Cardiac muscle cell (in vitro differentiated cells and primary cell): Measurements from ENCODE around the gene MMUT. TPM values are rescaled to one million over a fixed set of nuclear protein-coding genes. Genes with fewer than 3 reads are reported as not detected.

Source experiments
- DNase-seq, 2 donors: peaks; one replicate each; pipeline versions ENCODE4 v3.0.0 to v3.0.0-alpha.2; 2010 to 2017; ENCODE audit warnings: low read depth in 1 of 2, low spot score in 1 of 2
- H3K27ac ChIP-seq: fragments of 200-600 bp; sonication (generic); 2 replicates; pipeline ENCODE4 v1.5.1; 2016
- H3K27me3 ChIP-seq: fragments of 200-600 bp; sonication (generic); 2 replicates; pipeline ENCODE4 v1.6.0; 2016; ENCODE audit warnings: control low read depth
- H3K36me3 ChIP-seq: fragments of 200-600 bp; sonication (generic); 2 replicates; pipeline ENCODE4 v1.5.1; 2016; ENCODE audit warnings: control low read depth
- H3K4me1 ChIP-seq: fragments of 200-600 bp; sonication (generic); 2 replicates; pipeline ENCODE4 v1.8.1; 2017; ENCODE audit warnings: low read depth, mild to moderate bottlenecking, mixed run types
- H3K4me3 ChIP-seq: fragments of 200-600 bp; sonication (generic); 2 replicates; pipeline ENCODE4 v1.5.1; 2016; ENCODE audit warnings: mild to moderate bottlenecking
- H3K9me3 ChIP-seq: fragments of 200-600 bp; sonication (generic); 2 replicates; pipeline ENCODE4 v1.5.1; 2017; ENCODE audit warnings: low read depth, mild to moderate bottlenecking, control low read depth
- polyA plus RNA-seq: library from polyadenylated mRNA; unstranded; fragments of >200 nt; fragmentation: Nextera tagmentation; extraction: Ambion mirVana; gene quantifications from 2 replicates; pipeline ENCODE4 v1.2.1, GENCODE V29; 2016
- total RNA-seq: library from RNA; depleted of rRNA; stranded (reverse); fragments of >200 nt; gene quantifications from 2 replicates; pipeline ENCODE4 v1.2.3, GENCODE V29; 2016
- TF ChIP-seq, protein P1 (sequence below): IDR thresholded peaks from 2 replicates; pipeline ENCODE4 v1.5.1; 2012; ENCODE audit warnings: low read depth, mild to moderate bottlenecking, low read length

Gene MMUT
- total and polyA plus RNA-seq, 2 experiments from 2014 or later, result 12.5 to 31.7 TPM

DNA sequence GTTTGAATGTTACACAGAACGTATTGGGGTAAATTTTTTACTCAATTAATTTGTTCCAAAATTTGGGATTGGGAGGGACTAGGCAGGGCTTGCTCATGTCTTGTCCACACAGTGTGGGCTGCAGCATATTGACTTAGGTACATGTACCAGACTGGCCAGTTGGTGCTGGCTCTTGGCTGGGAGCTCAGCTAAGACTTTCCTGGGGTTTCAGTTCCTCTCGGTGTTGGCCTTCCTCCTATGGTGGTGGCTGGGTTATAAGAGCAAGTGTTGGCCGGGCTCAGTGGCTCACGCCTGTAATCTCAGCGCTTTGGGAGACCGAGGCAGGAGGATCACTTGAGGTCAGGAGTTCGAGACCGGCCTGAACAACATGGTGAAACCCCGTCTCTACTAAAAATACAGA is 5.0 kb upstream of the MMUT start:
- Histone ChIP-seq H3K4me3 (no peak overlapping the region), H3K4me1 (peaks cover 7% of the 10 kb centered on the region), H3K36me3 (peaks cover 3% of the 10 kb centered on the region), H3K9me3 (no peaks in the 10 kb centered on the region), H3K27ac (no peak overlapping the region), H3K27me3 (no peaks in the 10 kb centered on the region)
- DNase-seq, result no peak
- TF ChIP-seq, protein P1, sequence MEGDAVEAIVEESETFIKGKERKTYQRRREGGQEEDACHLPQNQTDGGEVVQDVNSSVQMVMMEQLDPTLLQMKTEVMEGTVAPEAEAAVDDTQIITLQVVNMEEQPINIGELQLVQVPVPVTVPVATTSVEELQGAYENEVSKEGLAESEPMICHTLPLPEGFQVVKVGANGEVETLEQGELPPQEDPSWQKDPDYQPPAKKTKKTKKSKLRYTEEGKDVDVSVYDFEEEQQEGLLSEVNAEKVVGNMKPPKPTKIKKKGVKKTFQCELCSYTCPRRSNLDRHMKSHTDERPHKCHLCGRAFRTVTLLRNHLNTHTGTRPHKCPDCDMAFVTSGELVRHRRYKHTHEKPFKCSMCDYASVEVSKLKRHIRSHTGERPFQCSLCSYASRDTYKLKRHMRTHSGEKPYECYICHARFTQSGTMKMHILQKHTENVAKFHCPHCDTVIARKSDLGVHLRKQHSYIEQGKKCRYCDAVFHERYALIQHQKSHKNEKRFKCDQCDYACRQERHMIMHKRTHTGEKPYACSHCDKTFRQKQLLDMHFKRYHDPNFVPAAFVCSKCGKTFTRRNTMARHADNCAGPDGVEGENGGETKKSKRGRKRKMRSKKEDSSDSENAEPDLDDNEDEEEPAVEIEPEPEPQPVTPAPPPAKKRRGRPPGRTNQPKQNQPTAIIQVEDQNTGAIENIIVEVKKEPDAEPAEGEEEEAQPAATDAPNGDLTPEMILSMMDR, result no peak

DNA sequence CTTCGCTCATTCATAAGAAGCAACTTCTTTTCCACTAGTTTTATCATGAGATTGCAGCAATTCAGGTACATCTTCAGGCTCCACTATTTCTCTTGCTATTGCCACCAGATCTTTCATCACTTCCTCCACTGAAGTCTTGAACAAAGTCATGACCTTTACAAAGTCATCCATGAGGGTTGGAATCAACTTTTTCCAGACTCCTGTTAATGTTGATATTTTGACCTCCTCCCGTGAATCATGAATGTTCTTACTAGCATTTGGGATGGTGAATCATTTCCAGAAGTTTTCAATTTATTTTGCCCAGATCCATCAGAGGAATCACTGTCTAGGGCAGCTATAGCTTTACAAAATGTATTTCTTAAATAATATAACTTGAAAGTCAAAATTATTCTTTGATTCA is 1.6 kb upstream of the MMUT start:
- Histone ChIP-seq H3K27ac (no peak overlapping the region), H3K4me1 (peaks cover 7% of the 10 kb centered on the region), H3K9me3 (no peaks in the 10 kb centered on the region), H3K27me3 (no peaks in the 10 kb centered on the region), H3K4me3 (no peak overlapping the region), H3K36me3 (no peaks in the 10 kb centered on the region)
- DNase-seq, result no peak
- TF ChIP-seq, protein P1, result no peak

DNA sequence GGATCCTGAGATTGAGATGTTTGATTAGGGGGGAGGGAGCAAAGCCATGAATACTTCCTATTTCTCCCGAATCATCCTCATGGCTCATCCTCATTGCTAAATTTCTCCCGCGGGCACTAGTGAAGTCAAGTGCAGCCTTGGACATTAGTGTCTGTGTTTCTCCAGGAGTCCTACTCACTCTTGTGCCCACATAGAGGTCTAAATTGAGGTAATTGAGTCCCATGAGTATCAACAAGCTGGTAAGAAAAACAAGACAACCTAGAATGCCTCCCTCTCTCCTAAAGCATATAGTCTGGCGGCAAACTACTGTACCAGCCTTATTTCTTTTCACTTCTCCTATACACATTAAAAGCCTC is 537 bp upstream of the MMUT start:
- Histone ChIP-seq H3K9me3 (no peaks in the 10 kb centered on the region), H3K36me3 (peaks cover 1% of the 10 kb centered on the region), H3K27ac (peak overlapping the region; percentile 6), H3K4me3 (peak overlapping the region; percentile 53), H3K4me1 (peaks cover 7% of the 10 kb centered on the region), H3K27me3 (no peaks in the 10 kb centered on the region)
- TF ChIP-seq, protein P1, result no peak
- DNase-seq, result no peak

DNA sequence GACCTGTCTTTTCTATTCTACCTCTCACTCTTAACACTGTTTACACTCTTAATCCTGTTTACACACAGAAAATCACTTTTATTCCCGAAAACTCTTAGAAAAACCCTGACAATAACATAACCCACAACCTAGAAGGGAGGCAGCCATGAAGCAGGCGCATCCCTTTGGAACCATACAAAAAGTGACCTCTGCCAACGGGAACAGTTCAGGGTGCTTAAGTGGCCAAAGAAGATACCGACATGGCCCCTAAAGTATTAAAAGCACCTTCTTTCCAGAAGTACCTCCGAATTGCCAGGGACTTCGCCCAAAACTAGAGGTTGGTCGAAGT is 490 bp downstream of the MMUT start:
- peak in 1 of 2 donors; percentile 13 for DNase-seq

DNA sequence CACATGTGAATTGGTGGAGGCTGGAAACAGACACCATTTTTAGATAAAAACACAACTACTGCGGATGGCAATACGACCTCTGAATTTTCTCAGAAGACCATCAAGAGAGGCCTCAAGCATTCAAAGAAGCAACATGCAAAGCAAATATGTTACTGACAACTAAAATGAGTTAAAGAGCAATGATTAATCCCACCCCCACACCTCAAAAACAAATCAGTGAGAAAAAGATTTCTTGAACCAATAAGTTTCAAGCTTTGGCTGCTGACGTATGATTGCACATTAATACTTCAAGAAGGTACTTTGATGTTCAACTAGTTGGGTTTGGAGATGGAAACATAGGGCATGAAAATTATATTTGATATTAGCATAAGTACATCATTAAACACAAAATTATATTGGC is 982 bp downstream of the MMUT start:
- peaks cover 16% of the 10 kb centered on the region for H3K36me3 ChIP-seq
- TF ChIP-seq, protein P1, result no peak
- H3K9me3 ChIP-seq, result no peaks in the 10 kb centered on the region
- no peaks in the 10 kb centered on the region for H3K27me3 ChIP-seq
- peak overlapping the region; percentile 53 for H3K4me3 ChIP-seq
- peaks cover 7% of the 10 kb centered on the region for H3K4me1 ChIP-seq
- H3K27ac ChIP-seq, result no peak overlapping the region
- peak in 1 of 2 donors; percentile 9 for DNase-seq

More for the DNA sequence above, 490 bp downstream of the MMUT start:
- peaks cover 12% of the 10 kb centered on the region for H3K36me3 ChIP-seq
- peak overlapping the region; percentile 78 for H3K27ac ChIP-seq
- no peaks in the 10 kb centered on the region for H3K27me3 ChIP-seq
- H3K9me3 ChIP-seq, result no peaks in the 10 kb centered on the region
- peak overlapping the region; percentile 53 for H3K4me3 ChIP-seq
- peaks cover 7% of the 10 kb centered on the region for H3K4me1 ChIP-seq
- TF ChIP-seq, protein P1, result no peak

DNA sequence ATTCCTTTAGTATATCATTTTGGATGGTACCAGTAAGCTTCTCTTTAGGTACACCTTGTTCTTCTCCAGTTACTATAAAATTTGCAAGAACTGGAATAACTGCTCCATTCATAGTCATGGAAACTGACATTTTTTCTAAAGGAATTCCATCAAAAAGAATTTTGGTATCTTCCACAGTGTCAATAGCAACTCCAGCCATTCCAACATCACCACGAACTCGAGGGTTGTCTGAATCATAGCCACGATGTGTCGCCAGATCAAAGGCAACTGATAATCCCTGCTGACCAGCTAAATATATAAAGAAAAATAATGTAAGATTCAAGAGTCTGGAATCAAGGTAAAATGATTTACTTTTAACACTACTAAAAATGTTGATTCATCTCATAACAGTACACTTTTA is 5.3 kb downstream of the MMUT start:
- Histone ChIP-seq H3K36me3 (peaks cover 35% of the 10 kb centered on the region), H3K27ac (no peak overlapping the region), H3K4me3 (no peak overlapping the region), H3K27me3 (no peaks in the 10 kb centered on the region), H3K9me3 (no peaks in the 10 kb centered on the region), H3K4me1 (no peaks in the 10 kb centered on the region)
- TF ChIP-seq, protein P1, result no peak
- peak in 1 of 2 donors; percentile 0 for DNase-seq
